MM.1S (cell line): ENCODE measurements around the gene NR2C2.

Experiments
- DNase-seq: peaks from one replicate; pipeline ENCODE4 v3.0.0-alpha.2; 2015
- H2AFZ ChIP-seq: fragments of 300-600 bp; sonication (generic); 2 replicates; pipeline ENCODE4 v1.6.0; 2016; ENCODE audit warnings: antibody characterized with exemption, low read length
- H3F3A ChIP-seq: fragments of 300-600 bp; sonication (generic); 2 replicates; pipeline ENCODE4 v1.6.1; 2016; ENCODE audit warnings: mild to moderate bottlenecking, antibody characterized with exemption, low read length, moderate library complexity, mixed read lengths; ENCODE audit not compliant: insufficient read depth
- H3K27ac ChIP-seq: fragments of 300-600 bp; sonication (generic); 2 replicates; pipeline ENCODE4 v1.5.1; 2016; ENCODE audit warnings: mild to moderate bottlenecking, low read length
- H3K27me3 ChIP-seq: fragments of 300-600 bp; sonication (generic); replicated peaks from 2 replicates; pipeline ENCODE4 v1.6.0; 2016; ENCODE audit warnings: low read length; ENCODE audit not compliant: insufficient read depth
- H3K36me3 ChIP-seq: fragments of 300-600 bp; sonication (generic); replicated peaks from 2 replicates; pipeline ENCODE4 v1.6.1; 2016; ENCODE audit warnings: mild to moderate bottlenecking, low read length, mixed read lengths; ENCODE audit not compliant: insufficient read depth
- H3K4me1 ChIP-seq: fragments of 300-600 bp; sonication (generic); 2 replicates; pipeline ENCODE4 v1.6.1; 2016; ENCODE audit warnings: low read length, mixed read lengths
- H3K4me2 ChIP-seq: fragments of 300-600 bp; sonication (generic); 2 replicates; pipeline ENCODE4 v1.6.0; 2016; ENCODE audit warnings: low read depth, low read length
- H3K4me3 ChIP-seq: fragments of 300-600 bp; sonication (generic); 2 replicates; pipeline ENCODE4 v1.5.1; 2016; ENCODE audit warnings: low read length, mixed read lengths
- H3K79me2 ChIP-seq: fragments of 300-600 bp; sonication (generic); 2 replicates; pipeline ENCODE4 v1.6.1; 2016; ENCODE audit warnings: mixed run types, low read length, mixed read lengths
- H3K9ac ChIP-seq: fragments of 300-600 bp; sonication (generic); 2 replicates; pipeline ENCODE4 v1.6.1; 2016; ENCODE audit warnings: low read length, mixed read lengths
- H3K9me2 ChIP-seq: fragments of 300-600 bp; sonication (generic); replicated peaks from 2 replicates; pipeline ENCODE4 v1.6.1; 2016; ENCODE audit warnings: mild to moderate bottlenecking, low read length, mixed read lengths; ENCODE audit not compliant: insufficient read depth
- H3K9me3 ChIP-seq: fragments of 300-600 bp; sonication (generic); replicated peaks from 2 replicates; pipeline ENCODE4 v1.6.1; 2016; ENCODE audit warnings: mild to moderate bottlenecking, low read length, mixed read lengths; ENCODE audit not compliant: insufficient read depth
- H4K20me1 ChIP-seq: fragments of 300-600 bp; sonication (generic); 2 replicates; pipeline ENCODE4 v1.6.1; 2016; ENCODE audit warnings: mild to moderate bottlenecking, low read length, moderate library complexity, mixed read lengths; ENCODE audit not compliant: insufficient read depth
- CTCF ChIP-seq: fragments of 300-600 bp; sonication (generic); IDR thresholded peaks from 2 replicates; pipeline ENCODE4 v1.5.1; 2016; ENCODE audit warnings: antibody characterized with exemption, low read length, mixed read lengths
- EZH2 ChIP-seq: fragments of 300-600 bp; sonication (generic); optimal IDR thresholded peaks from 2 replicates; pipeline ENCODE3; 2017; ENCODE audit warnings: low read depth, mild to moderate bottlenecking, antibody characterized with exemption, low read length, mixed read lengths
- EZH2phosphoT487 ChIP-seq: fragments of 300-600 bp; sonication (generic); IDR thresholded peaks from 2 replicates; pipeline ENCODE4 v1.6.1; 2018; ENCODE audit warnings: antibody characterized with exemption, low read length

NR2C2 gene

GRCh38 chr3:15096046-15096445 is 148.7 kb downstream of the NR2C2 start:
- no peak for TF ChIP-seq EZH2
- TF ChIP-seq CTCF = no peak
- no peak for TF ChIP-seq EZH2phosphoT487
- H2AFZ ChIP-seq = no peak overlapping the region
- H3K27ac ChIP-seq = no peak overlapping the region
- H3K36me3 ChIP-seq = 0 out of 2 replicates have a peak, but pooled peaks cover 7% of the 10 kb centered on the region
- H3K4me1 ChIP-seq = peaks cover 7% of the 10 kb centered on the region; the same call in 1 of the 2 replicates
- H3K9me2 ChIP-seq = no peaks in the 10 kb centered on the region
- no peak for DNase-seq
- no peaks in the 10 kb centered on the region for H3K27me3 ChIP-seq
- H3K4me3 ChIP-seq = no peak overlapping the region
- no peak overlapping the region for H3K9ac ChIP-seq
- no peaks in the 10 kb centered on the region for H3F3A ChIP-seq
- peaks cover 29% of the 10 kb centered on the region for H3K79me2 ChIP-seq
- no peak overlapping the region for H3K4me2 ChIP-seq
- H4K20me1 ChIP-seq = no peaks in the 10 kb centered on the region
- H3K9me3 ChIP-seq = no peaks in the 10 kb centered on the region

- Histone ChIP-seq H2AFZ (0 out of 2 replicates have a peak overlapping the region, but pooled peaks have one; percentile 76), H3K36me3 (0 out of 2 replicates have a peak, but pooled peaks cover 7% of the 10 kb centered on the region), H3K4me2 (peak overlapping the region; percentile 95), H4K20me1 (no peaks in the 10 kb centered on the region), H3K27me3 (no peaks in the 10 kb centered on the region), H3K9me3 (no peaks in the 10 kb centered on the region), H3F3A (no peaks in the 10 kb centered on the region), H3K4me1 (peaks cover 7% of the 10 kb centered on the region; the same call in 1 of the 2 replicates), H3K79me2 (peaks cover 29% of the 10 kb centered on the region), H3K9me2 (no peaks in the 10 kb centered on the region), H3K27ac (peak overlapping the region; percentile 80; the same call in 1 of the 2 replicates), H3K4me3 (peak overlapping the region; percentile 81), H3K9ac (peak overlapping the region; percentile 84)
- TF ChIP-seq EZH2phosphoT487 (no peak), EZH2 (no peak), CTCF (no peak)
- DNase-seq = peak; percentile 27
Measured at GRCh38 chr3:15097891-15098290, 150.5 kb downstream of the NR2C2 start.
